HG03521 (cell line): ENCODE data around the gene SESN1.

Experiments used
- ATAC-seq: cut with Tn5 transposase; IDR thresholded peaks from one replicate; pipeline ENCODE4 v1.9.1; 2021; ENCODE audit warnings: mild to moderate bottlenecking, moderate library complexity; ENCODE audit not compliant: unreplicated experiment

Gene SESN1

GRCh38 chr6:108966855-108967755, 127.5 kb downstream of the SESN1 start:
- ATAC-seq: no peak

DNA sequence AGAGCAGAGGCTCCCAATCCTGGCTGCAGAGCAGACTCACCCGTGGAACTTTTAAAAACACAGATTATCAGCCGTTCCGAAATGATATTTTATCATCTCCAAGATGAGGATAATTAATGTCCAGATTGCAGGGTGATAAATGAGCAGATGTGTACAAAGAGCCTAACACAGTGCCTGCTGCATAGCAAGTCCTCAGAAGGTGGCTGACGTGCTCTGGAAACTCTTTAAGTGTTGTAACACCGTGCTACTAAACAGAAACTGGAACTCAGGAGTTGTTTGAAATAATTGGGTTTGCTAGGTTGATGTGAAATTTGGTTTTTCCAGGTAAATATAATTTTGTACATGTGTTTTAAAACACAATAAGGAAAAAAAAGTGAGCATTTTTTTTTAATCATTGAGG, 128.4 kb downstream of the SESN1 start:
- no peak for ATAC-seq

DNA sequence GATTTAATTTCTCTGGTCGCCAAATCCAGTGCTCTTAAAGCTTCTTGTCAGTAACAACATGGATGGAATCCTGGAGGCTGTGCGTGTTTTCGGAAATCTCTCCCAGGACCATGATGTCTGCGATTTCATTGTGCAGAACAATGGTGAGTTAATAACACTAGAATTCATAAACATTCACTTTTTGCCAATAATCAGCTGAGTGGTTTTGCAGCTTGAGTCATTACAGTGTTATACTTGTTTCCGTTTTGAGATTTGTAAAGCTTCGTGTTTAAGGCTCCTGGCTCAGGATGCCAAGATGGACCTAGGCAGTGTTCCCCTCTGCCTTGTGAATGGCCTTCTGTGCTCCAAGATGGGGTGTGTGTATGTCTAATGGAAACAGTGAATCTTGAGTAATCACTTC, 132.7 kb downstream of the SESN1 start:
- ATAC-seq: no peak

DNA sequence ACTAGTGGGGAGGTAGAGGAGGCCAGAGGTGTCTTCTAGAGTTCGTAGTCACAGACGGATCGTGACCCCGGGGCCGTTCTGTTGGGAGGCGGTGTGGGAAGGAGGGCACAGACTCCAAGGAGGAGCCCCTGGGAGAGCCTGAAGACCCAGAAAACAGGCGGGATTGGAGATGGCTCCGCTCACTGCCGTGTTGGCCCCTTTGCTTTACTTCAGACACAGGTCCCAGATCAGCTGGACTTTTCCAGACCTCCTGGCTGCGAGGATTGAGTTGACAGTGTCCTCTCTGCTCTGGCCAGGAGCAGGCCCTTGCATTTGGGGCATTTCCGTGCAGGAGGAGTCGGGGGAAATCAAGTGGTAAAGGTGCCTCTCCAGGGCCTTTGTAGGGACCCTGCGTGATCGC, 133.6 kb downstream of the SESN1 start:
- no peak for ATAC-seq

DNA sequence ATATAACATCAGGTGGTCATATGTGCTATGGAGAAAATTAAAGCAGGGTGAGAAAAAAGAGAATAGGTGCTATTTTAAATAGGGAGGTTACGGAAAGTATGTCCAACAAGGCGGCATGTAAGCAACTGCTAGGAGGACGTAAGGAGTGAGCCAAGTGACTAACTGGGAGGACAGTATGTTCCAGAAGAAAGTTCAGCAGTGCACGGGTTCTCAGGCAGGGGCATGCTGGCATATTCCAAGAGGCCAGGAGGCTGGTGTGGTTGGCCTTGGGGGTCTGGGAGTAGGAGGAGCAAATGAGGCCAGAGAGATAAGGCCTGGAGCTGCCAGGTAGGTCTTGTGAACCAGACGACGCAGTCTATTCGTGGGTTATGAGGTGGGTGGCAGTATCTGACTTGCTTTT, 134.0 kb downstream of the SESN1 start:
- no peak for ATAC-seq

DNA sequence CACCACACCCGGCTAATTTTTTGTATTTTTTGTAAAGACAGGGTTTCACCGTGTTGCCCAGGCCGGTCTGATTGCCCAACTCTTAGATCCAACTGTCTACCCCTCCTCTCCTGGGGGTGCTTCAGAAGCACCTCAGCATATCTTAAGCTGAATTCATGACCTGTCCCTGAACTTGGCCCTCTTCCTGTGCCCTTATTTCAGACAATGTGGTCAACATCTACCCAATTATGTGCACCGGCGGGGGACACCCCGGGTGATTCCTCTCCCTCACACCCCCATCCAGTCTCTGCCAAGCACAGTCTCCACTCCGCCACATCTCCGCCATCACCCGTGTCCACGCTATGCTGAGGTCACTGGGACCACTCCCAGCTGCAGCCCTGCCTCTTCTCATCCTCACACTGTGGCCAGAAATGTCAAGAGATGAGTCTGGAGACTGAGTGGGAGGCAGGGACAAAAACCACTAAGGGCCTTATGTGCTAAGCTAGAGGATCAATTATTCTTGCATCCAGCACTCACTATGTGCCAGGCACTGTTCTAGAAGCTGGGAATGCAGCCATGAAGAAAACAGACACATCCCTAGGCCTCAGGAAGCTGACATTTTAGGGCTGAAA, 134.6 kb downstream of the SESN1 start:
- no peak for ATAC-seq

DNA sequence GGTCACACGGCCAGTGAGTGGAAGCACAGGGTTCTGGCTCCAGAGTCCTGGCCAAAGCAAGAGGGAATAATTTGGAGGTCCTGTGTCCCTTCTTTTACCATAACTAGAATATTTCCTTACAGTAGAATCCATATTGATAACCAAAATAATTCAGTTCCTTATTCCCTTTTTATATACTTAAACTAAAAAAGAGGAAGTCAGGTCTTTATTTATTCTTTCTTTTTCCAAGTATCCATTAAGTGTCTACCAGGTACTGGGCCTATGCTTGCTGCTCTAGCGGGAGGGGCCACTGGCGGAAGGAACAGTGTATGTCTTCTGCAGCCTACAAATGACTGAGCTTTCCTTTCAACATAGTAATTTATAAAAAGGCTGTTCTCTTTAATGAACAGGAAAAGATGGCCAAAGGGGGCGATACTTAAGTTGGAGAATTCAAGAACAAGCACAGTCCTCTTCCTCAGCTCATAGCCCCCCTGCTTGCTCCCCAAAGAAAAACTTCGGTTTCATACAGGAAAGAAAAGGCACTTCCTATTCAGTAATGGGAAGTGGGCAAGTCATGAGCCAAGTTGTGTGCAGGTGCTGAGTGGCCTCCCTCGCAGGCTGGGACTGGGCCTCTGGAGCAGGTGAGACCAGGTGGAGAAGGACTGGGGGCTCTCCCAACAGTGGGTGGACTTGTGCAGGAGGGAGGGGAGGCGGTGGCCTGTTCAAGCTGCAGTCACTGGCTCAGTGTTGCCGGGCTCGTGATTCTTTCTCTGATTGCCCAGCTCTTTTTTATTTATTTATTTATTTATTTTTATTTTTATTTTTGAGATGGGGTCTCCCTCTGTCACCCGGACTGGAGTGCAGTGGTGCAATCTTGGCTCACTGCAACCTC, 135.5 kb downstream of the SESN1 start:
- ATAC-seq: no peak

- no peak for ATAC-seq
Measured at GRCh38 chr6:108957221-108957620, 137.4 kb downstream of the SESN1 start.

GRCh38 chr6:108955329-108955949, 139.2 kb downstream of the SESN1 start:
- no peak for ATAC-seq

DNA sequence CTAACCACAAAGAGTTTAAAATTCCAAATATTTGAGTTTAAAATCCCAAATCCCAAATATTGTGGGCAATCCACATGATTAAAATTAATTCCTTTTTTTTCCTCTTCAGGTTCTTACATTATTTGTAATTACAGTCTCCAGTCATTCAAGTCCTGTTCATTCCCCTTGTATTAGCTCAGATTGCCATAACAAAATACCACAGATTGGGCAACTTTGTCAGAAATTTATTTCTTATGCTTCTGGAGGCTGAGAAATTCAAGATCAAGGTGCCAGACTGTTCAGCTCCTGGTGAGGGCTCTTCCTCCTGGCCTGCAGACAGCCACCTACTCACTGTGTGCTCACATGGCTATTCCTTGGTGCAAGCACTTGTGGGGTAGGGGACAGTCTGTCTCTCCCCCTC, 141.0 kb downstream of the SESN1 start:
- no peak for ATAC-seq

- no peak for ATAC-seq
Measured at GRCh38 chr6:108952776-108953486, 141.7 kb downstream of the SESN1 start.

- no peak for ATAC-seq
Measured at GRCh38 chr6:108951351-108951953, 143.2 kb downstream of the SESN1 start.

- ATAC-seq: no peak
Measured at GRCh38 chr6:108948181-108948661, 146.4 kb downstream of the SESN1 start.

GRCh38 chr6:108947114-108947854, 147.4 kb downstream of the SESN1 start:
- no peak for ATAC-seq

DNA sequence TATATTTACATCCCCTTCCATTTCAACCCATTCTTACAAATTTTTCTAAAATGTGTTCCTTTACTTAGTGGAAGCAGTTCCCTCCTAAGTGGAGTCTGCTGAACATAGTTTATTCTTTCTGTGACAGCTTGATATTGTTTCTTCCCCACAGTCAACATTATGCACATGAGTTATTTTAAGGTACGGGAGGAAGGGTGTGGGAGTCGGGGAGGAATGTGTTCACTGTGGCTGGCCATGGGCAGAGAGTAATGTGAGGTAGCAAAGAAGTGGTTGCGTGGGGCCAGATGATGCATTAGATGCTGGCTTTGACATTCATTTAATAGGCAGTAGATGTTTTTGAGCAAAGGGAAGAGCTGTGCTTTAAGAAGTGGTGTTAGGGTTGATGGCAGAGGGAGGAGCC, 148.0 kb downstream of the SESN1 start:
- ATAC-seq: no peak

DNA sequence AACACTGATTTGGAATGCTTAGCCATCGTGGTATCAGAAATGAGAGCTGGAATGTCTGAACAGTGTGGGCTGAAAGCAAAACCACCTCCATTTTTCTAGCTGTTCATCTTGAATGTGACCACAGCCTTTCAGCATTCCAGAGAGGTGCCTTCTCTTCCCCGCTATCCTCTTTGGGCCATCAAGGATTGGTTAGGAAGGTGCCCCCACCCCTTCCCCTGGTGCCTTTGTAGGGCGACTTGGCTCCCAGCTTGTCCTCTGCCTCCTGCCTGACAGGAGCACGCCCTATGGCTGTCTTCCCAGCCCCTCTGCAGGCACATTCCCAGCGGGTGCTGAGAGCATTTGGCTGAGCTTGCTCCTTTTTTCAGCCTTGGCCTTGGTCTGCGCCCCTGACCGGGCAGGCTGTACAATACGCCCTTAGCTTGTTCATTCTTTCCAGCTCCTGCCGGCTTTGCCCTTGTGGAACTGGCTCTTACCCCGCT, 148.9 kb downstream of the SESN1 start:
- no peak for ATAC-seq

DNA sequence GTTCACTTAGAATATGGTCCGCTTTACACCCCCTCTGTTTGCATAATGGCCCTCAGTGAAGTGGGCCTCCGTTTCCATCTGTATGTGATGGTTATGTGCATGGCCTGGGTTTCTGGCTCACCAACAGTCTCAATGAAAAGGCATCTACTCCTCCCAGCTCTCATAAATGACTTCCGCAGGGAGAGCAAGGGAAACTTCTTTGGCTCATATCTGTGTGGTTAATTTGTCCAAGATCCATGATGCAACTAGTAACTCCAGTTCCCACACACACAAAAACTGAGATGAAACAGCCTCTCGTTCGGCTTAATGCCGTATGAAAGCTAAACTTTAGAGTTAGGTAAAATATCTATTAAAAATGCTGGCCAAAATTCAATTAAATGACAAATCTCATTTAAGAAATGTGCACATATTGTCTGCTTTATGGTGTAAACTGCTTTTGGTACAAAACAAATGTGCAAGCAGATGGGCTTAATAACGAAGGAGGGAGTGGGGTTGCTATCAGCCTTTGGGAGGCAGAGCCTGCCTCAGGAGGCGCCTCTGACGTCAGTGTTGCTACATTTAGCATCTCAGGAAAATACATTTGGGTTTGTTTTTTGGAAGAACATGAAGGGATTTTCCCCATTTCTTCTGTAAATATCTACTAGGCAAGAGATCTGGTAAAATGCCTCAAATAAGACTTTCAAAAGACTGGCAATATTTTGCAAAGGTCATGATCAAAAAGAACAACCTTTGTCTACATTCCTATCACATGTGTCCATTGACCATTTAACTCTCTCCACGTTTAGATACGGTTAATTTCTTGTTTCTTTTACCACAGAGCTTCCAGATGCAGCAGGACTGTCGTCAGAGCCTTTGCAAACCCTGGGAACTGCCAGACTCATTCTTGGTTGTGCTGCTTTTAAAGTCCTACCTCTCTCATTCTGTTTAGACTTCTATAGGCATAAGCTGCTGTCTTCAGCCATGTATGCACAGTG, 149.7 kb downstream of the SESN1 start:
- ATAC-seq: no peak

- ATAC-seq: no peak
Measured at GRCh38 chr6:108944071-108944470, 150.6 kb downstream of the SESN1 start.
